Panc1 (cell line): ENCODE results near the gene ABCC8. TPM values are rescaled to one million over a fixed set of nuclear protein-coding genes. Genes with fewer than 3 reads are reported as not detected.

Source experiments
- ATAC-seq: fragments of 200-7000 bp; cut with Tn5 transposase; 2 replicates; pipeline ENCODE4 v1.9.1; 2020; ENCODE audit warnings: mild to moderate bottlenecking, moderate library complexity
- BruUV-seq: library from RNA; stranded (reverse); fragments of 400-500 nt; replicated peaks from 2 replicates; lab custom pipeline; 2021; lab: Mats Ljungman, UMichigan
- CTCF ChIA-PET: fragments of 300-600 bp; sonication (Branson Sonifier 250); formaldehyde crosslinking; loops from one replicate; lab custom pipeline; 2022; ENCODE audit warnings: antibody characterized with exemption; lab: Charles Lee
- POLR2A ChIA-PET: fragments of 300-600 bp; sonication (Branson Sonifier 250); formaldehyde crosslinking; loops from one replicate; lab custom pipeline; 2022; ENCODE audit warnings: antibody characterized with exemption; lab: Charles Lee
- DNase-seq: peaks from one replicate; pipeline ENCODE4 v3.0.0-alpha.2; 2010; ENCODE audit warnings: low read depth, low spot score
- H3K27ac ChIP-seq: 2 replicates; pipeline ENCODE4 v1.5.1; 2011; ENCODE audit warnings: mild to moderate bottlenecking, low read length, inconsistent platforms
- H3K27me3 ChIP-seq: fragments of 200-500 bp; sonication (Bioruptor generic); 2 replicates; pipeline ENCODE4 v1.6.0; 2014; ENCODE audit warnings: low read length, inconsistent platforms; ENCODE audit not compliant: control insufficient read depth, insufficient read depth
- H3K36me3 ChIP-seq: fragments of 200-500 bp; sonication (Bioruptor generic); 2 replicates; pipeline ENCODE4 v1.5.1; 2014; ENCODE audit warnings: inconsistent platforms, mild to moderate bottlenecking, low read length, moderate library complexity; ENCODE audit not compliant: control insufficient read depth, insufficient read depth
- H3K4me1 ChIP-seq: 2 replicates; pipeline ENCODE4 v1.5.1; 2011; ENCODE audit warnings: inconsistent platforms, mild to moderate bottlenecking, low read length, moderate library complexity; ENCODE audit not compliant: control insufficient read depth, insufficient read depth
- H3K4me3 ChIP-seq, 2 experiments: 2 replicates each; pipeline ENCODE4 v1.5.1; 2011 to 2012; ENCODE audit warnings: low read depth in 2 of 2, low read length in 2 of 2, mild to moderate bottlenecking in 2 of 2, inconsistent platforms in 1 of 2, moderate library complexity in 1 of 2
- H3K9me3 ChIP-seq: fragments of 200-500 bp; sonication (Bioruptor generic); 2 replicates; pipeline ENCODE4 v1.5.1; 2014; ENCODE audit warnings: low read depth, mild to moderate bottlenecking, inconsistent platforms, low read length, moderate library complexity; ENCODE audit not compliant: control insufficient read depth, insufficient read depth
- POLR2AphosphoS5 ChIP-seq: IDR thresholded peaks from 2 replicates; pipeline ENCODE4 v1.6.1; 2012; ENCODE audit warnings: mild to moderate bottlenecking, low read depth, low read length, moderate library complexity
- REST ChIP-seq, 2 experiments: IDR thresholded peaks; 2 replicates each; pipeline ENCODE4 v1.6.1; 2011 to 2012; ENCODE audit warnings: low read depth in 2 of 2, control low read depth in 1 of 2, low read length in 1 of 2, mild to moderate bottlenecking in 1 of 2, moderate library complexity in 1 of 2; ENCODE audit not compliant: insufficient read depth in 1 of 2
- SIN3A ChIP-seq: IDR thresholded peaks from 2 replicates; pipeline ENCODE4 v1.6.1; 2012; ENCODE audit warnings: low read depth, mild to moderate bottlenecking, low read length, moderate library complexity, borderline replicate concordance; ENCODE audit not compliant: insufficient read depth
- TCF7L2 ChIP-seq: IDR thresholded peaks from 2 replicates; pipeline ENCODE4 v1.6.1; 2011; ENCODE audit warnings: mild to moderate bottlenecking, low read depth, low read length, inconsistent platforms
- in situ Hi-C: cut with HindIII; loops from 2 replicates; pipeline ENCODE4 v1.10.0; 2016; ENCODE audit warnings: low sequenced_read_pairs, low pct_unique_long_range_greater_than_20kb
- intact Hi-C: fragments of 100-400 bp; cut with micrococcal nuclease; formaldehyde crosslinking; loops from one replicate; pipeline ENCODE4 v1.10.0; 2022; ENCODE audit not compliant: unreplicated experiment
- total RNA-seq: library from RNA; stranded (reverse); gene quantifications from one replicate; pipeline ENCODE4 v1.2.1, GENCODE V29; 2021; ENCODE audit not compliant: unreplicated experiment
- TF ChIP-seq, protein P1 (sequence below): fragments of 450-650 bp; IDR thresholded peaks from 2 replicates; pipeline ENCODE4 v1.5.1; 2017; ENCODE audit warnings: mild to moderate bottlenecking

The ABCC8 gene
- total RNA-seq, 1 experiment from 2014 or later: 0.18 TPM

GRCh38 chr11:17389211-17389956 lies 87.3 kb downstream of the ABCC8 start:
- POLR2A ChIA-PET: interaction anchor here (0.6 kb wide), 1 partner anchor 86 kb away, joined by 14 read pairs; no protein-coding TSS in a partner anchor
- TF ChIP-seq POLR2AphosphoS5 (no peak), REST (IDR thresholded peaks at IDR 0.05; ENCODE audit: insufficient read depth in 1 of 2, low read depth in 2 of 2, low read length in 1 of 2) (no peak), TCF7L2 (no peak), SIN3A (no peak)
- TF ChIP-seq, protein P1, sequence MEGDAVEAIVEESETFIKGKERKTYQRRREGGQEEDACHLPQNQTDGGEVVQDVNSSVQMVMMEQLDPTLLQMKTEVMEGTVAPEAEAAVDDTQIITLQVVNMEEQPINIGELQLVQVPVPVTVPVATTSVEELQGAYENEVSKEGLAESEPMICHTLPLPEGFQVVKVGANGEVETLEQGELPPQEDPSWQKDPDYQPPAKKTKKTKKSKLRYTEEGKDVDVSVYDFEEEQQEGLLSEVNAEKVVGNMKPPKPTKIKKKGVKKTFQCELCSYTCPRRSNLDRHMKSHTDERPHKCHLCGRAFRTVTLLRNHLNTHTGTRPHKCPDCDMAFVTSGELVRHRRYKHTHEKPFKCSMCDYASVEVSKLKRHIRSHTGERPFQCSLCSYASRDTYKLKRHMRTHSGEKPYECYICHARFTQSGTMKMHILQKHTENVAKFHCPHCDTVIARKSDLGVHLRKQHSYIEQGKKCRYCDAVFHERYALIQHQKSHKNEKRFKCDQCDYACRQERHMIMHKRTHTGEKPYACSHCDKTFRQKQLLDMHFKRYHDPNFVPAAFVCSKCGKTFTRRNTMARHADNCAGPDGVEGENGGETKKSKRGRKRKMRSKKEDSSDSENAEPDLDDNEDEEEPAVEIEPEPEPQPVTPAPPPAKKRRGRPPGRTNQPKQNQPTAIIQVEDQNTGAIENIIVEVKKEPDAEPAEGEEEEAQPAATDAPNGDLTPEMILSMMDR: peak; percentile 93
- BruUV-seq: no TSS peak
- CTCF ChIA-PET: interaction anchor here (0.6 kb wide), 2 partner anchors 29 to 122 kb away, joined by 5 read pairs; no protein-coding TSS in a partner anchor
- Histone ChIP-seq H3K36me3 (no peaks in the 10 kb centered on the region; the same call in 1 of the 2 replicates), H3K4me3 (peak overlapping the region; percentile 46 to 57), H3K4me1 (no peaks in the 10 kb centered on the region), H3K27ac (no peak overlapping the region), H3K9me3 (no peaks in the 10 kb centered on the region), H3K27me3 (no peaks in the 10 kb centered on the region)
- intact Hi-C loops (no loop called here), in situ Hi-C loops (no loop called here)
- DNase-seq (no peak), ATAC-seq (peak; percentile 78)

GRCh38 chr11:17388609-17389210 lies 87.9 kb downstream of the ABCC8 start, which contains the start of gene KCNJ11:
Gene KCNJ11 (minus strand): TSS chr11:17388659. CDS start chr11:17388091, 568 bp downstream.
- Histone ChIP-seq H3K27ac (no peak within 1 kb of the TSS), H3K36me3 (no peaks in the 10 kb centered on the region; the same call in 1 of the 2 replicates), H3K27me3 (no peaks in the 10 kb centered on the region), H3K9me3 (no peaks in the 10 kb centered on the region), H3K4me3 (peak within 1 kb of the TSS; percentile 46 to 57), H3K4me1 (no peaks in the 10 kb centered on the region)
- TF ChIP-seq, protein P1: no peak
- TF ChIP-seq SIN3A (no peak), TCF7L2 (no peak), REST (IDR thresholded peaks at IDR 0.05; ENCODE audit: insufficient read depth in 1 of 2, low read depth in 2 of 2, low read length in 1 of 2) (no peak), POLR2AphosphoS5 (no peak)
- ATAC-seq: peak; percentile 72
- CTCF ChIA-PET: interaction anchor here (0.7 to 0.8 kb wide), 3 partner anchors 110 to 139 kb away, joined by 3 to 4 read pairs (median 3); no protein-coding TSS in a partner anchor
- POLR2A ChIA-PET: interaction anchor here (0.5 to 0.6 kb wide), 2 partner anchors 67 to 138 kb away, joined by 3 to 12 read pairs; no protein-coding TSS in a partner anchor
- BruUV-seq: no TSS peak
- in situ Hi-C loops (no loop called here), intact Hi-C loops (no loop called here)
- no peak for DNase-seq
